Epidermal melanocyte (primary cell): ENCODE measurements around the gene PAN2.
"Not testable (repeated sequence)": the region's sequence is repeated elsewhere in the genome, so short reads cannot be mapped to it uniquely, and the experiment has no call there.

Source experiments
- DNase-seq: peaks from one replicate; pipeline ENCODE4 v3.0.0; 2011; ENCODE audit warnings: low spot score; ENCODE audit not compliant: insufficient read length

PAN2 gene

DNA sequence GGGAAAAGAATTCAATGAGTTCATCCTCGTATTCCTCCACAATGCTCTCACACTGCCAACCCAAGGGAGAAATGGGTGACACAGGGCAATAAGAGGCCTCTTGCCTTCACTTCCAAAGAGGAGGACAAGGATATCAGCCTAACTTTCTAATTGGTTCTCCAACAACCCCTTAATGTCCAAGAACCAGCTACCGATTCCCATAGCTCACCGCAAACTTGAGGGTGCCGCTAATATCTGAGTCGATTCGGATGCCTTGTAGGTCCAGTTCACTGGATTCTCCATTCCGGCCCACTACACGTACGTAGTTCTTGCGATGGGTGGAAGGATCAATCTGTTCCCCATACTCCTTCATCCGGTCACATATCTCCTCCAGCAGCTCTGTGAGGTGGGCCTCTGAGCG is 22.8 kb downstream of the PAN2 start:
- no peak for DNase-seq

- no peak for DNase-seq
Measured at GRCh38 chr12:56308714-56309113, 25.1 kb downstream of the PAN2 start.

- no peak for DNase-seq
Measured at GRCh38 chr12:56307221-56307965, 26.4 kb downstream of the PAN2 start.

DNA sequence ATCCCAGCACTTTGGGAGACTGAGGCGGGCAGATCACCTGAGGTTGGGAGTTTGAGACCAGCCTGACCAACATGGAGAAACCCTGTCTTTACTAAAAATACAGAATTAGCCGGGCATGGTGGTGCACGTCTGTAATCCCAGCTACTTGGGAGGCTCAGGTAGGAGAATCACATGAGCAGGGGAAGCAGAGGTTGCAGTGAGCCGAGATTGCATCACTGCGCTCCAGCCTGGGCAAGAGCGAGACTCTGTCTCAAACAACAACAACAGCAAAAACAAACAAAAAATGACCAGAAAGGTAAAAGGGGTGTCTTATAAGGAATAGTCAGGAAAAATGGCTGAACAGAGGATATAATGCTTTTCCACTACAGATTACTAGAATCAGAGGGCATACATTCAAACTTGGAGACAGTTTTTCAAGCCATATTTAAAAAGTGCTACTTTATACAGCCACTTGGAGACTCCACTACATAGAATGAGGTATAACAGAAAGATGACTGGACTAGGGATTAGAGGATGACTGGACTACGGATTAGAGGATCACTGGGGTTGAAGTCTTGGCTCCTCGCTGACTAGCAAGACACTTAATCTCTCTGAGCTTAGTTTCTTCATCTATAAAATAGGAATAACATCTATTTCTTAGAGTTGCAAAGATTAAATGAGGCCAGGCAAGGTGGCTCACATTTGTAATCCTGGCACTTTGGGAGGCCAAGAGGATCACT is 28.8 kb downstream of the PAN2 start:
- no peak for DNase-seq

- DNase-seq: no peak
Measured at GRCh38 chr12:56304276-56304675, 29.5 kb downstream of the PAN2 start.

DNA sequence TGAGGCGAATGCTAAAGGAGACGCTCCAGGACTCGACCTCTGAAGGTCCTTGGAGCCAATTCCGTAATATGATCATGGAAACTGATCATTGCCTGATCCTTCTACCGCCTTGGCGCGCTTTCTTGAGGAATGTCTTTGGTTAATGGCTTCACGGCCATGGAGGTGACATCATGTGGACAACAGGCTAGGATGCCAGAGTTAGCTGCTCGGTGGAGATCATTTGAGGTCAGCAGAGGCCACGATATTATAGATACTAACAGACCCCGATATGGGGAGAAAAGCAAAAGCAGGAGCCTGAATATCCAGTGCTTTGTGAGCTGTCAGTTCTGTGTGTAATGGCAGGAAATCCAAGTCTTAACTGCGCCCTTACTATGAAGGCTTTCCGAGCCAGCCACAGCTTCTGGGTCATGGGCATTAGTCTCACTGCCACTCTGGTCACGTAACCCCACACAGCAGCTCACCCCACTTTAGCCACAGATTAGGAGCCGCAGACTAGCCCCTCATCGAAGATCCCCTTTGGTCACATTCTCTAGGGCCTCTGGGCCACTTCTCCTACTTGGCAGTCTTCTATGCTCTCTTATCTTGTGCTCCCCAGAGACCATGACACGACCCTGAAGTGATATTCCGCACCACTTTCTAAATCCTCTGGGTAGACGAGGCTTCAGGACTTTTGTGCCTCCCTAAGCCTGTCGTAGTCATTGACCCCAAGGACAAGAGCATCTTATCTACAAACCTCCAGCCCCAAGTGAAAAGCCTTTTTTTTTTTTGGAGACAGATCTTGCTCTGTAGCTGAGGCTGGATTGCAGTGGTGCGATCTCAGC is 32.9 kb downstream of the PAN2 start:
- DNase-seq: peak; percentile 19

DNA sequence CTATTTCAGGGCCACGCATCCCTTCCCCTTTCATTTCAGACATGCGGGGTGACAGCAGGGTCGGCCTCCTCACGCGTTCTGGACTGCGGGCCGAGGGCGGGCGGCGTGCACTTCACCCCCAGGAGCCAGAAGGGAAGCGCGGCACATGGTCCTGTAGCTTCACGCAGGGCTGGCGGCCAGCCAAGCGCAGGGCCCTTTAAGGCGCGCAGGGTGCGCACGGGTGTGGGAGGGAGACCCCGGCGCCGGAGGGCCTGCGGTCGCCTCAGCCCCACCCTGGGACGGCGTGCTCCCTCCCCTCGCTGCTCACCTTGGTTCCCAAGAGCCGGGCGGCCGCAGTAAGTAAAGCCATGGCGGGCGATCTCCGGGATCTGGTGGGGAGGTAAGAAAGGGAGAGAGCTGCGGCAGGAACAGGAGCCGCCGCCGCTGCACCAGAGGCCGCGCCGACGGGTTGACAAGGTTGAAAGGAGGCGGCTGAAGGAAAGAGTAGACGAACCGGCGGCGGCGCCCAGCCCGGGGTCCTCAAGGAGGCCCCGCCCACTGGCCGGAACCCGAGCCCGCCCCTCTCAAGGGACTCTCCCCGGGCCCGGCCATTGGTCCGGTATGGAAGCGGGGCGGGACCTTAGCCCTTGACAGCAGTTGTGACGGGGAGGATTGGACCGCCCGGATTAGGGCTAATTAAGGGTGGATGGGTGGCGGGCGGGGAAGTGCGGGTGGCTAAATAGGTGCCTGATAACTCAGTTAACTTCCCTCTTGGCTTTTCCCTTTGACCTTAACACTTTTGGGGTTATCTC is 33.8 kb downstream of the PAN2 start, which contains the start of gene CS:
TSS of gene CS (minus strand) at position 478 of the 791 bp plus-strand sequence. CDS start at position 349, 129 bp downstream.
- DNase-seq: peak; percentile 93

- DNase-seq: no peak
Measured at GRCh38 chr12:56299308-56299852, 34.4 kb downstream of the PAN2 start.

GRCh38 chr12:56298828-56299227 is 35.0 kb downstream of the PAN2 start:
- DNase-seq: no peak

- DNase-seq: no peak
Measured at GRCh38 chr12:56297400-56297799, 36.4 kb downstream of the PAN2 start.

DNA sequence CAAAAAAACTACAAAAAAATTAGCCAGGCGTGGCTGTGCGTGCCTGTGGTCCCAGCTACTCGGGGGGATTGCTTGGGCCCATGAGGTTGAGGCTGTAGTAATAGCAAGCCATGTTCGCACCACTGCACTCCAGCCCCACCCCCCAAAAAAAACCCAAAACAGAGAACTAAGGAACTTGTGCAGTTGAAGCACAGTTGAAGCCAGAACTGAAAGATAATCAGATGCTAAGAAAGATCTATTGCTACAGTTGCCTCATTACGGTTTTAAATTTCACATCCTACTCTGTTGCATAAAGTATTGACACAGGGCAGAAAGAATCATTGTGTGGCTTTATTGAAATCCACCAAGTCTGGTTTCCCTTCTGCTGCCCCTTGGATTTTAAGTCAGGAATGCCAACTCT is 37.5 kb downstream of the PAN2 start:
- DNase-seq: no peak

GRCh38 chr12:56293795-56294194 is 40.0 kb downstream of the PAN2 start:
- DNase-seq: no peak

DNA sequence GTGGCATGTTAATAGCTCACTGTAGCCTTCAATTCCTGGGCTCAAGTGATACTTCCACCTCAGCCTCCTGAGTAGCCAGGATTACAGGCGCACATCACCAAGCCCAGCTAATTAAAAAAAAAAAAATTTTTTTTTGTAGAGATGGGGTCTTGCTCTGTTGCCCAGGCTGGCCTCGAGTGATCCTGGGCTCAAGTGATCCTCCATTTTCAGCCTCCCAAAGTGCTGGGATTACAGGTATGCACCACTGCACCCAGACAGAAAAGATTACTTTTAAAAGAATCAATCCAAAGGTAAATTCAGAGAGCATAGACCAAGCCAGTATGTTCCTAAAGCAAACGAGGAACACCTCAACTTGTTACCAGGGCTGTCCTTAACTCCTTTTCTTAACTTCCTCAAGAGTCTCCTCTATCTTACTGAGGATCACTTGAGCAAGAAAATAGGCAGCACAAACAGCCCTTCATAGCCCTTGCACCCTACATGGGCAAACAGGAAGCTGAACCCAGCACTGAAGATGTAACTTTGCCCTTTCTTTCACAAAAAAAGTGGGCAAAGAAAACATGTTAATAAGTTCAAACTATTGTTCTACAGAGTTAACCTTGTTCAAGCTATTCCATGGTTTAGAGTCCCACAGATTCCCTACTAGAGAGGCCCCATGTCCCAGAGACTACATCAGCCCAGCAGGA is 45.0 kb downstream of the PAN2 start:
- DNase-seq: no peak

- no peak for DNase-seq
Measured at GRCh38 chr12:56286044-56286830, 47.6 kb downstream of the PAN2 start.

GRCh38 chr12:56284263-56284662 is 49.5 kb downstream of the PAN2 start:
- DNase-seq: not testable (repeated sequence)

- DNase-seq: no peak
Measured at GRCh38 chr12:56282579-56282978, 51.2 kb downstream of the PAN2 start.

DNA sequence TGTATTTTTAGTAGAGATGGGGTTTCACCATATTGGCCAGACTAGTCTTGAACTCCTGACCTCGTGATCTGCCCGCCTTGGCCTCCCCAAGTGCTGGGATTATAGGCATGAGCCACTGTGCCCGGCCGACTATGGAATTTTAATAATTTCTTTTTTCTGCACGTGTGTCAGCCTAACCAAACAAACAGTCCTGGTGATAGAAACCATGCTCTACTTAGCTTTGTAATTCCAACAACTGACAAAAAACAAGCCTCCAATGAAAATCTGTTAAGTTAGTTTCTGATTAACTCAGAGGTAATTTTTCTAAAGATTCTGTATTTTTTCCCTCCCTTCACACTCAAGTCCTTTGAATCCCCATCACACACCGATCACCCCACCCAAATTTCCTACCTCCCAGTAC is 51.8 kb downstream of the PAN2 start:
- DNase-seq: no peak

DNA sequence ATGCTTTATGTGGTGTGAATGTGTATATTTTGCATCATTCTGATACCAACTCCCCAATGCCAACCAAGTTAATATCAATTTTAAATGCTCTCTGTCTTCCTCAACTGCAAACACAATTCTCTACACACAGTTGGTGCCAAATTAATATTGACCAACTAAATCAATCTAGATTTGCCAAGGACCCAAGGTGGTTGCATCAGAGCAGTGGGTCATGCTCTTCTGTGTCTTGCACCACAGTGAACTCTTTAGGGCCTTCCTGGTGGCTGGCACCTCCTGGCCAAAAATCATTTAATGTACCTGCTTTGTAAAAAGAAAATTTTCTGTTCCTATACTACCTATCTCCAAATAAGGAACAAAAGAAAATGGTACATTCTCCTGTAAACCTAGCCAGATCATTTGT is 53.0 kb downstream of the PAN2 start:
- no peak for DNase-seq

DNA sequence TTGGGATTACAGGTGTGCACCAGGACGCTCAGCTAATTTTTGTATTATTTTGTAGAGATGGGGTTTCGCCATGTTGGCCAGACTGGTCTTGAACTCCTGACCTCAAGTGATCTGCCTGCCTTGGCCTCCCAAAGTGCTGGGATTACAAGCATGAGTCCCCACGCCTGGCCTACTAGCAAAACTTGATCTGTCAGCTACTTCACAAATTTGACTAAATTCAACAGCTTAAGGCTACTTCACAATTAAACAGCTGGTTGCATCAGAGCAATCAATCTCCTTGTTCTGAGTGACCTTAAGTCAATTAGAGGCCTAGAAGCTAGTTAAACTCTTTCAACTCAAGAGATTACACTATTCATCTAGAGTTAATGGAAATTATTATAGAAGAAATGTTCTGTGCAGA is 54.9 kb downstream of the PAN2 start:
- no peak for DNase-seq

GRCh38 chr12:56274299-56274698 is 59.5 kb downstream of the PAN2 start:
- no peak for DNase-seq
